Endothelial cell of umbilical vein (primary cell): ENCODE results near the gene FARP1.

Experiments
- EZH2 ChIP-seq: IDR thresholded peaks from 2 replicates; pipeline ENCODE4 v1.6.1; 2012; ENCODE audit warnings: borderline replicate concordance, low read depth, mild to moderate bottlenecking, moderate library complexity, low read length, inconsistent platforms; ENCODE audit not compliant: severe bottlenecking
- GATA2 ChIP-seq: IDR thresholded peaks from 2 replicates; pipeline ENCODE4 v1.7.0; 2011; ENCODE audit warnings: low read depth, mild to moderate bottlenecking, moderate library complexity, mixed read lengths, low read length; ENCODE audit not compliant: insufficient read length, insufficient read depth
- MAX ChIP-seq: IDR thresholded peaks from 2 replicates; pipeline ENCODE4 v1.6.1; 2011; ENCODE audit not compliant: insufficient read depth, insufficient read length
- MYC ChIP-seq: IDR thresholded peaks from one replicate; pipeline ENCODE4 v1.6.1; 2011; ENCODE audit warnings: mild to moderate bottlenecking, low read depth, low read length
- POLR2A ChIP-seq: IDR thresholded peaks from 2 replicates; pipeline ENCODE4 v1.6.1; 2012; ENCODE audit warnings: low read depth, mild to moderate bottlenecking, control low read depth, low read length
- POLR2AphosphoS5 ChIP-seq: IDR thresholded peaks from 2 replicates; pipeline ENCODE4 v1.6.1; 2012; ENCODE audit warnings: low read depth, mild to moderate bottlenecking, control low read depth, low read length, moderate library complexity; ENCODE audit not compliant: insufficient read depth
- TF ChIP-seq, protein P1 (sequence below), 2 donors: IDR thresholded peaks; 1 replicate in 1 of 2; 2 replicates in 1 of 2; pipeline ENCODE4 v1.5.1; 2011; ENCODE audit warnings: low read length in 2 of 2, mild to moderate bottlenecking in 2 of 2, moderate library complexity in 2 of 2, control low read depth in 1 of 2, inconsistent platforms in 1 of 2, low read depth in 1 of 2; ENCODE audit not compliant: insufficient read depth in 1 of 2; ENCODE audit errors: extremely low read depth in 1 of 2

GRCh38 chr13:98169331-98169730 is 26.4 kb downstream of the FARP1 start:
- no peak for TF ChIP-seq POLR2AphosphoS5
- TF ChIP-seq, protein P1, sequence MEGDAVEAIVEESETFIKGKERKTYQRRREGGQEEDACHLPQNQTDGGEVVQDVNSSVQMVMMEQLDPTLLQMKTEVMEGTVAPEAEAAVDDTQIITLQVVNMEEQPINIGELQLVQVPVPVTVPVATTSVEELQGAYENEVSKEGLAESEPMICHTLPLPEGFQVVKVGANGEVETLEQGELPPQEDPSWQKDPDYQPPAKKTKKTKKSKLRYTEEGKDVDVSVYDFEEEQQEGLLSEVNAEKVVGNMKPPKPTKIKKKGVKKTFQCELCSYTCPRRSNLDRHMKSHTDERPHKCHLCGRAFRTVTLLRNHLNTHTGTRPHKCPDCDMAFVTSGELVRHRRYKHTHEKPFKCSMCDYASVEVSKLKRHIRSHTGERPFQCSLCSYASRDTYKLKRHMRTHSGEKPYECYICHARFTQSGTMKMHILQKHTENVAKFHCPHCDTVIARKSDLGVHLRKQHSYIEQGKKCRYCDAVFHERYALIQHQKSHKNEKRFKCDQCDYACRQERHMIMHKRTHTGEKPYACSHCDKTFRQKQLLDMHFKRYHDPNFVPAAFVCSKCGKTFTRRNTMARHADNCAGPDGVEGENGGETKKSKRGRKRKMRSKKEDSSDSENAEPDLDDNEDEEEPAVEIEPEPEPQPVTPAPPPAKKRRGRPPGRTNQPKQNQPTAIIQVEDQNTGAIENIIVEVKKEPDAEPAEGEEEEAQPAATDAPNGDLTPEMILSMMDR (IDR thresholded peaks at IDR 0.05; ENCODE audit: extremely low read depth in 1 of 2, insufficient read depth in 1 of 2, low read depth in 1 of 2, low read length in 2 of 2), result no peak
- no peak for TF ChIP-seq POLR2A
- no peak for TF ChIP-seq MAX
- no peak for TF ChIP-seq EZH2
- TF ChIP-seq MYC, result no peak
- no peak for TF ChIP-seq GATA2
